Cardiac fibroblast (primary cell): ENCODE data around the gene RBM47.
"Not testable (repeated sequence)": the region's sequence is repeated elsewhere in the genome, so short reads cannot be mapped to it uniquely, and the experiment has no call there.

Experiments
- DNase-seq, 2 donors: peaks; one replicate each; pipeline versions ENCODE4 v3.0.0 to v3.0.0-alpha.2; 2010; ENCODE audit warnings: low read depth in 2 of 2
- H3K4me3 ChIP-seq, 2 donors: replicated peaks in 1 of 2; 1 replicate in 1 of 2; 2 replicates in 1 of 2; pipeline ENCODE4 v1.5.1; 2011; ENCODE audit warnings: low read depth in 2 of 2, low read length in 2 of 2, mild to moderate bottlenecking in 2 of 2, moderate library complexity in 1 of 2
- CTCF ChIP-seq: IDR thresholded peaks from one replicate; pipeline ENCODE4 v1.5.1; 2011; ENCODE audit warnings: low read depth, mild to moderate bottlenecking, low read length, inconsistent platforms

Gene RBM47

GRCh38 chr4:40570348-40571077 lies 59.2 kb downstream of the RBM47 start:
- no peak overlapping the region for H3K4me3 ChIP-seq
- TF ChIP-seq CTCF: no peak
- DNase-seq: no peak

- no peak for DNase-seq
- H3K4me3 ChIP-seq: no peak overlapping the region
- TF ChIP-seq CTCF: no peak
Observed at GRCh38 chr4:40564815-40565483, 64.7 kb downstream of the RBM47 start.

GRCh38 chr4:40564004-40564403 lies 65.7 kb downstream of the RBM47 start:
- TF ChIP-seq CTCF: no peak

GRCh38 chr4:40563401-40563800 lies 66.3 kb downstream of the RBM47 start:
- no peak for TF ChIP-seq CTCF
- no peak for DNase-seq
- no peak overlapping the region for H3K4me3 ChIP-seq

More at GRCh38 chr4:40564004-40564403, 65.7 kb downstream of the RBM47 start:
- no peak for DNase-seq
- no peak overlapping the region for H3K4me3 ChIP-seq

GRCh38 chr4:40562681-40563080 lies 67.0 kb downstream of the RBM47 start:
- TF ChIP-seq CTCF: no peak
- DNase-seq: no peak
- no peak overlapping the region for H3K4me3 ChIP-seq

GRCh38 chr4:40562208-40562607 lies 67.5 kb downstream of the RBM47 start:
- no peak for DNase-seq
- no peak for TF ChIP-seq CTCF
- no peak overlapping the region for H3K4me3 ChIP-seq

- not testable (repeated sequence) for H3K4me3 ChIP-seq, DNase-seq
Observed at GRCh38 chr4:40561543-40562177, 68.0 kb downstream of the RBM47 start.
